ENCODE measurements around the gene EHD1.

DNA sequence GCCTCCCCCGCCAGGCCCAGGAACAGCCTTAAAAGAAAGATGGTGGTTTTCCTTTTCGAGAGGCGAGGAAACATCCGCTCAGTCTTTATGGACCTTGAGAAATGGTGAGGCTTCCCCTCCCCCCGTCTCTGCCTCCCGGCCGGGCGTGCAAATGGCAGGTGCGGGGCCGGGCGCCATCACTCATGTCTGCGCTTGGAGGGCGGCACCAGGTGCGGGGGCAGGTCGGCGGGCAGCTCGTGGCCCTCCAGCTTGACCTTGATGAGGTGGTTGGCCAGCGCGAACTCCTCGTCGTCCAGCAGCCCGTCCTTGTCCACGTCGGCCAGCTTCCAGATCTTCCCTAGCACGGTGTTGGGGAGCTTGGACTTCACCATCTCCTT, 24.3 kb downstream of the EHD1 start:
- TF ChIP-seq, protein P1, sequence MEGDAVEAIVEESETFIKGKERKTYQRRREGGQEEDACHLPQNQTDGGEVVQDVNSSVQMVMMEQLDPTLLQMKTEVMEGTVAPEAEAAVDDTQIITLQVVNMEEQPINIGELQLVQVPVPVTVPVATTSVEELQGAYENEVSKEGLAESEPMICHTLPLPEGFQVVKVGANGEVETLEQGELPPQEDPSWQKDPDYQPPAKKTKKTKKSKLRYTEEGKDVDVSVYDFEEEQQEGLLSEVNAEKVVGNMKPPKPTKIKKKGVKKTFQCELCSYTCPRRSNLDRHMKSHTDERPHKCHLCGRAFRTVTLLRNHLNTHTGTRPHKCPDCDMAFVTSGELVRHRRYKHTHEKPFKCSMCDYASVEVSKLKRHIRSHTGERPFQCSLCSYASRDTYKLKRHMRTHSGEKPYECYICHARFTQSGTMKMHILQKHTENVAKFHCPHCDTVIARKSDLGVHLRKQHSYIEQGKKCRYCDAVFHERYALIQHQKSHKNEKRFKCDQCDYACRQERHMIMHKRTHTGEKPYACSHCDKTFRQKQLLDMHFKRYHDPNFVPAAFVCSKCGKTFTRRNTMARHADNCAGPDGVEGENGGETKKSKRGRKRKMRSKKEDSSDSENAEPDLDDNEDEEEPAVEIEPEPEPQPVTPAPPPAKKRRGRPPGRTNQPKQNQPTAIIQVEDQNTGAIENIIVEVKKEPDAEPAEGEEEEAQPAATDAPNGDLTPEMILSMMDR (IDR thresholded peaks at IDR 0.05) = no peak
- TF ChIP-seq POLR2A (IDR thresholded peaks at IDR 0.05) = no peak

All from body of pancreas (tissue), 4 donors.